HUES48 (cell line): ENCODE data around the gene DGKQ.
A peak's percentile ranks its signal among the peaks of the same experiment; 100 is the strongest.
"Not testable (repeated sequence)": the region's sequence is repeated elsewhere in the genome, so short reads cannot be mapped to it uniquely, and the experiment has no call there.

Experiments
- H3K27ac ChIP-seq: one replicate; pipeline ENCODE4 v1.7.0; 2013; ENCODE audit warnings: low read depth, low read length, inconsistent platforms
- H3K27me3 ChIP-seq: 2 replicates; pipeline ENCODE4 v1.6.1; 2013; ENCODE audit warnings: mild to moderate bottlenecking, low read length; ENCODE audit not compliant: control insufficient read depth, insufficient read depth
- H3K36me3 ChIP-seq: 2 replicates; pipeline ENCODE4 v1.6.1; 2013; ENCODE audit warnings: low read length; ENCODE audit not compliant: control insufficient read depth, insufficient read depth
- H3K4me1 ChIP-seq: 2 replicates; pipeline ENCODE4 v1.6.1; 2013; ENCODE audit warnings: mild to moderate bottlenecking, low read length; ENCODE audit not compliant: control insufficient read depth, insufficient read depth
- H3K4me3 ChIP-seq: 2 replicates; pipeline ENCODE4 v1.5.1; 2013; ENCODE audit warnings: mild to moderate bottlenecking, low read depth, low read length
- H3K9ac ChIP-seq: 2 replicates; pipeline ENCODE4 v1.6.1; 2013; ENCODE audit warnings: mild to moderate bottlenecking, low read depth, low read length, moderate library complexity
- H3K9me3 ChIP-seq: 2 replicates; pipeline ENCODE4 v1.6.1; 2013; ENCODE audit warnings: low read length; ENCODE audit not compliant: control insufficient read depth, insufficient read depth

The DGKQ gene

DNA sequence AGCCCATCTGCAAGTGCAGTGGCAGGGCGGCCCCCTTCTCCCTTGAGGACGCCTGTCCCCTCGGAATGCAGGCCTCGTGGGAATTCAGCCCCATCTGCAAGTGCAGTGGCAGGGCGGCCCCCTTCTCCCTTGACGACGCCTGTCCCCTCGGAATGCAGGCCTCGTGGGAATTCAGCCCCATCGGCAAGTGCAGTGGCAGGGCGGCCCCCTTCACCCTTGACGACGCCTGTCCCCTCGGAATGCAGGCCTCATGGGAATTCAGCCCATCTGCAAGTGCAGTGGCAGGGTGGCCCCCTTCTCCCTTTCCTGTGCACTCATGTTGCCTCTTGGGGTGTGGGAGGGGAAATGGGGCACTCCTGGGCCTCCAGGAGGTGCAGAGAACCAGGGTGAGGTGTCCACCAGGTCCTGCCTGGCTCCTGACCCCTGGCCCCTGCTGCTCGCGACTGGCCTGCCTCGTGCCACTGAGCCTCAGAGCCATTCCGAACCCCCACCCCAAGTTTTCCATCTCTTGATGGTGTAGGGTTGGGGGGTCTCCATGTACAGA lies 26.6 kb upstream of the DGKQ start:
- Histone ChIP-seq H3K4me3 (no peak overlapping the region), H3K36me3 (no peaks in the 10 kb centered on the region), H3K4me1 (no peaks in the 10 kb centered on the region), H3K27ac (no peak overlapping the region), H3K27me3 (peaks cover 90% of the 10 kb centered on the region), H3K9me3 (no peaks in the 10 kb centered on the region), H3K9ac (no peak overlapping the region)

DNA sequence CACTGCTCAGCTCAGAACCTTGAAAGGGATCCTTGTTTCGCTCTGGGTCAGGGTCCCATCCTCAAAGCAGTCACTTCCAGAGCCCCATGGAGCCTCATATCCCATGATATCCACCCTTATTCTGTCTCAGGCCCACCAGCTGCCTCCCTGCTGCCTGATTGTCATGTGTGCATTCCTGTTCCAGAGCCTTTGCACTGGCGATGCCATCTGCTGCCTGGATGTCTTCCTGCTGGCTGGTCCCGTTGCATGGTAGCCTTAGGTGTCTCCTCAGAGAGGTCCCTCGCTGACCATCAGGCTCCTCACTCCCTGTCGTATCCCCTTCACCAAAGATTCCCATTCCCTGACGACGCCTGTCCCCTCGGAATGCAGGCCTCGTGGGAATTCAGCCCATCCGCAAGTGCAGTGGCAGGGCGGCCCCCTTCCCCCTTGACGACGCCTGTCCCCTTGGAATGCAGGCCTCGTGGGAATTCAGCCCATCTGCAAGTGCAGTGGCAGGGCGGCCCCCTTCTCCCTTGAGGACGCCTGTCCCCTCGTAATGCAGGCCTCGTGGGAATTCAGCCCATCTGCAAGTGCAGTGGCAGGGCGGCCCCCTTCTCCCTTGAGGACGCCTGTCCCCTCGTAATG lies 26.0 kb upstream of the DGKQ start:
- not testable (repeated sequence) for H3K9me3 ChIP-seq, H3K36me3 ChIP-seq, H3K4me1 ChIP-seq, H3K4me3 ChIP-seq, H3K27ac ChIP-seq, H3K9ac ChIP-seq
- peaks cover 84% of the 10 kb centered on the region for H3K27me3 ChIP-seq

DNA sequence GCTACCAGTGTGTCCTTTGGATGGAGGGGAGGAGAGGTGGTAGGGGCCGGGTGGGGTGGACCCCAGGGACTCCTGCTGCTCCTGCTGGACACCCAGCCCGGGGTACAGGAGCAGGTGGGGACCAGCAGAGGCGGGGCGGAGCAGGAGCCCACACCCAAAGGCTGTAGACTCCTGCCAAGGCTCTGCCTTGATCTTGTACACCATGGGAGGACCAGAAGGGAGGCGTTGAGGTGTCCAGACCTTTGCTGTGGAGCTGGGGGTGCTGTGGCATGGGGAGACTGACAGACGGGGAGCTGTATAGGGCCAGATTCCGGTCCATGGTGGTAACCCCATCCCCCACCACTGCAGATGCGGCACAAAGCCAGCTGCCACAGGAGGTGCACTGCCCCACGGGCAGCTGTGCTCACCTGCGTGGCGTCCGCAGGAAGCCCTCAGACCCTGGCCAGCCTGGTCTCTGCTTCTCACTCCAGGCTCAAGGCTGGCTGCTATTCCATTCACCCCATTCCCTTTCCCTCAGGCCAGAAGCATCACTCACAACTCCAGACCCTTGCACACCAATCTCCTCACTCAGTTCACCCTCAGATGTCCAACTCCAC lies 24.8 kb upstream of the DGKQ start:
- Histone ChIP-seq H3K4me1 (no peaks in the 10 kb centered on the region), H3K9ac (no peak overlapping the region), H3K27ac (no peak overlapping the region), H3K36me3 (no peaks in the 10 kb centered on the region), H3K4me3 (no peak overlapping the region; the same call in 1 of the 2 replicates), H3K27me3 (peaks cover 73% of the 10 kb centered on the region), H3K9me3 (no peaks in the 10 kb centered on the region)

DNA sequence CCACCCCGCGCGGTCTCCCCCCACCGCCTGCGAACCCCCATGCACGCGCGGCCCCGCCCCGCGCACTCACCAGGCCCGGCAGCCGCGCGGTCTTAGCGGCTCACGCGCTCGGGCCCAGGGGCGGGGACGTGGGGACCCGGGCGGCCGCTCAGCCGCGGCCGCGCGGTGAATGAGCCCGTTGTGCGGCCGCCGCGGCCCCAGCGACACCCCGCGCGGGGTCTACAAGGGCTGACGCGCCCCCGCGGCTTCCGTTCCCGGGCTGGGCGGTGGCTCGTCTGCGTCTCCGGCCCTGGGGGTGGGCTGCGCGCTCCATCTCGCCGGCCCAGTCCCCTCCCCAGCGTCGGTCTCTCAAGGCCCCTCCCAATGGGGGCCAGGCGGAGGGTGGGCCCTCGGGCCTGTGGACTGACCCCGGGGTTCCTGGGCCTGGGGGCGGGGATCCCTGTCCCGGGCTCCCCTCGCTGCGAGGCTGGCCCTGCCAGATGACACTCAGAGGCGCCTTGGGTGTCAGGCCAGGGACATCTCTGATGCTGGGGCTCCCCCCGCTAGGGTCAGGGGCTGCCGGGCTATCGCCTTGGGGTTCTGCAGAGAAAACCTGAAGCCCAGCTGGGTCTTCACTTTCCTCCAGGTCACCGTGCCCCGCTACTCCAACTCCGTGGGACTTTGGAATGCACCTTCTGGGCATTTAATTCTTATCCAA lies 24.2 kb upstream of the DGKQ start:
- Histone ChIP-seq H3K27me3 (peaks cover 67% of the 10 kb centered on the region), H3K4me3 (peak overlapping the region; percentile 50), H3K36me3 (no peaks in the 10 kb centered on the region), H3K4me1 (no peaks in the 10 kb centered on the region), H3K27ac (no peak overlapping the region), H3K9me3 (no peaks in the 10 kb centered on the region), H3K9ac (no peak overlapping the region)

- Histone ChIP-seq H3K4me1 (no peaks in the 10 kb centered on the region), H3K9ac (no peak overlapping the region), H3K27me3 (peaks cover 61% of the 10 kb centered on the region), H3K27ac (no peak overlapping the region), H3K4me3 (no peak overlapping the region; the same call in none of the 2 replicates), H3K36me3 (no peaks in the 10 kb centered on the region), H3K9me3 (no peaks in the 10 kb centered on the region)
Measured at GRCh38 chr4:996997-997374, 23.6 kb upstream of the DGKQ start.

- Histone ChIP-seq H3K27ac (no peak overlapping the region), H3K9ac (no peak overlapping the region), H3K4me1 (no peaks in the 10 kb centered on the region), H3K4me3 (no peak overlapping the region), H3K27me3 (peaks cover 55% of the 10 kb centered on the region), H3K9me3 (no peaks in the 10 kb centered on the region), H3K36me3 (no peaks in the 10 kb centered on the region)
Measured at GRCh38 chr4:996030-996996, 22.9 kb upstream of the DGKQ start.

DNA sequence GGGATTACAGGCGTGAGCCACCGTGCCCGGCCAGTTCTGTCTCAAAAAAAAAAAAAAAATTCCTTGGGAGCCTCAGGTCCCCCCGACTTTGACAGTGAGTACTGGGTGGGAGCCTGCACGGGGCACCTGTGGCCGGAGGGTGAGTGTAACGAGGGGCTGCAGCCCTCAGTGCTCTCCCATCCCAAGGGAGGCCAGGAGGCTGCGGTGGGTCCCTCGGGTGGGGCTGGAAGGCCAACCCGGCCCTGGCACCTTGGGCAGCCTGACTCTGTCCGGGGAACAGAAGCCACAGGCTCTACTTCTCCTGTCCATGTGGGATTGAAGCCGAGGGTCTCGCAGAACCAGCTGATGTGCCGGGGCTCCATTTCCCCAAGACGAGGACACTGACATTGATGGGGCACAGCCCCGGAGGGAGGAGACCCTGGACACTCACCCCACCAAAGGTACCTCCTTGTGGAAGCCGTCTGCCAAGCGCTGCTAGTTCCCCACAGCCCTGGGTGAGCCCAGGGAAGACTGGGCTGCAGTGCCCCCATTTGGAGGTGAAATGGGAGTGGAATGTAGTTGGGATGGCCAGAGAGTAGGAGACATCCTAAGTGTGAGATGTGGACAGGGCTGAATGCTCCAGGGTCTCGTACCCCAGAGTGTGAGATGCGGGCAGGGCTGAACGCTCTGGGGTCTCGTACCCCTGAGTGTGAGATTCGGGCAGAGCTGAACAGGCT lies 22.1 kb upstream of the DGKQ start:
- Histone ChIP-seq H3K27me3 (peaks cover 46% of the 10 kb centered on the region), H3K27ac (no peak overlapping the region), H3K9ac (no peak overlapping the region), H3K4me1 (no peaks in the 10 kb centered on the region), H3K36me3 (no peaks in the 10 kb centered on the region), H3K4me3 (no peak overlapping the region), H3K9me3 (no peaks in the 10 kb centered on the region)

GRCh38 chr4:993111-994029 lies 20.0 kb upstream of the DGKQ start, which contains the start of gene SLC26A1:
TSS of gene SLC26A1 (minus strand) at chr4:993404. CDS start at chr4:991703, 1,701 bp downstream.
- peaks cover 29% of the 10 kb centered on the region for H3K27me3 ChIP-seq
- no peak within 1 kb of the TSS for H3K9ac ChIP-seq
- H3K4me3 ChIP-seq, result no peak within 1 kb of the TSS
- H3K36me3 ChIP-seq, result no peaks in the 10 kb centered on the region
- no peaks in the 10 kb centered on the region for H3K9me3 ChIP-seq
- peak within 1 kb of the TSS; percentile 42 for H3K27ac ChIP-seq
- no peaks in the 10 kb centered on the region for H3K4me1 ChIP-seq

GRCh38 chr4:992297-993110 lies 19.1 kb upstream of the DGKQ start:
- peaks cover 20% of the 10 kb centered on the region for H3K27me3 ChIP-seq
- no peaks in the 10 kb centered on the region for H3K9me3 ChIP-seq
- no peak overlapping the region for H3K4me3 ChIP-seq
- H3K4me1 ChIP-seq, result no peaks in the 10 kb centered on the region
- no peak overlapping the region for H3K9ac ChIP-seq
- no peaks in the 10 kb centered on the region for H3K36me3 ChIP-seq
- peak overlapping the region; percentile 37 for H3K27ac ChIP-seq
